WTC11 (cell line): Measurements from ENCODE around the gene ETV6. TPM values are rescaled to one million over a fixed set of nuclear protein-coding genes. Genes with fewer than 3 reads are reported as not detected.

Experiments used
- ATAC-seq: fragments of 200-7000 bp; cut with Tn5 transposase; 2 replicates; pipeline ENCODE4 v1.10.0; 2021; ENCODE audit warnings: mild to moderate bottlenecking, moderate library complexity
- CTCF ChIA-PET: fragments of 300-600 bp; sonication (Branson Sonifier 250); formaldehyde crosslinking; loops from one replicate; lab custom pipeline; 2021; ENCODE audit warnings: antibody characterized with exemption; lab: Charles Lee
- POLR2A ChIA-PET: fragments of 350-600 bp; sonication (Branson Sonifier 250); formaldehyde crosslinking; loops from one replicate; lab custom pipeline; 2021; ENCODE audit warnings: antibody characterized with exemption; lab: Charles Lee
- DNase-seq: peaks from one replicate; pipeline ENCODE4 v3.0.0; 2021; ENCODE audit warnings: low spot score
- H3K27ac Mint-ChIP-seq: 2 replicates; pipeline ENCODE4 v1.8.0; 2021; ENCODE audit warnings: mixed read lengths
- H3K27me3 Mint-ChIP-seq: 2 replicates; pipeline ENCODE4 v1.8.0; 2021; ENCODE audit warnings: low read depth, mild to moderate bottlenecking, moderate library complexity, mixed read lengths
- H3K36me3 Mint-ChIP-seq: 2 replicates; pipeline ENCODE4 v1.8.0; 2021; ENCODE audit warnings: mixed read lengths
- H3K4me1 Mint-ChIP-seq: 2 replicates; pipeline ENCODE4 v1.8.0; 2022; ENCODE audit warnings: mixed read lengths
- H3K4me3 Mint-ChIP-seq: 2 replicates; pipeline ENCODE4 v1.8.0; 2021; ENCODE audit warnings: mild to moderate bottlenecking, moderate library complexity, mixed read lengths
- H3K9me3 Mint-ChIP-seq: 2 replicates; pipeline ENCODE4 v1.8.0; 2021; ENCODE audit warnings: mixed read lengths
- CREB1 ChIP-seq: sonication (generic); formaldehyde crosslinking; IDR thresholded peaks from 2 replicates; pipeline ENCODE4 v1.8.0; 2023; ENCODE audit warnings: mild to moderate bottlenecking, missing genetic modification reagents
- CREM ChIP-seq: sonication (generic); formaldehyde crosslinking; IDR thresholded peaks from 2 replicates; pipeline ENCODE4 v1.8.1; 2022; ENCODE audit warnings: mild to moderate bottlenecking, missing genetic modification reagents, moderate library complexity
- ELF4 ChIP-seq: sonication (generic); formaldehyde crosslinking; IDR thresholded peaks from 2 replicates; pipeline ENCODE4 v1.8.1; 2022; ENCODE audit warnings: low read depth, mild to moderate bottlenecking, moderate library complexity, missing genetic modification reagents
- EMX1 ChIP-seq: fragments of 250-450 bp; sonication (Bioruptor Pico); IDR thresholded peaks from 2 replicates; pipeline ENCODE4 v1.8.0; 2021; ENCODE audit warnings: mild to moderate bottlenecking
- FOXP1 ChIP-seq: sonication (generic); formaldehyde crosslinking; IDR thresholded peaks from 2 replicates; pipeline ENCODE4 v1.8.0; 2022; ENCODE audit warnings: missing genetic modification reagents, mild to moderate bottlenecking, moderate library complexity, borderline replicate concordance
- GTF2I ChIP-seq: fragments of 250-450 bp; sonication (Bioruptor Pico); conservative IDR thresholded peaks from 2 replicates; pipeline ENCODE4 v1.4.0; 2021; ENCODE audit warnings: mild to moderate bottlenecking
- JAZF1 ChIP-seq: fragments of 250-450 bp; sonication (Bioruptor Pico); IDR thresholded peaks from 2 replicates; pipeline ENCODE4 v1.9.0; 2021; ENCODE audit warnings: moderate library complexity, mild to moderate bottlenecking, inconsistent platforms
- NFE2L1 ChIP-seq: sonication (generic); formaldehyde crosslinking; IDR thresholded peaks from 2 replicates; pipeline ENCODE4 v1.8.1; 2023; ENCODE audit warnings: missing genetic modification reagents
- RELA ChIP-seq: sonication (generic); formaldehyde crosslinking; IDR thresholded peaks from 2 replicates; pipeline ENCODE4 v1.8.1; 2022; ENCODE audit warnings: missing genetic modification reagents, mild to moderate bottlenecking, borderline replicate concordance
- TEAD1 ChIP-seq: sonication (generic); formaldehyde crosslinking; IDR thresholded peaks from 2 replicates; pipeline ENCODE4 v1.8.0; 2022; ENCODE audit warnings: mild to moderate bottlenecking, missing genetic modification reagents
- TEAD4 ChIP-seq: sonication (generic); formaldehyde crosslinking; IDR thresholded peaks from 2 replicates; pipeline ENCODE4 v1.8.0; 2022; ENCODE audit warnings: mild to moderate bottlenecking, missing genetic modification reagents
- ZNF138 ChIP-seq: sonication (generic); formaldehyde crosslinking; conservative IDR thresholded peaks from 2 replicates; pipeline ENCODE4 v1.8.1; 2022; ENCODE audit warnings: mild to moderate bottlenecking, moderate library complexity, missing genetic modification reagents
- ZNF232 ChIP-seq: sonication (generic); formaldehyde crosslinking; IDR thresholded peaks from 2 replicates; pipeline ENCODE4 v1.8.0; 2022; ENCODE audit warnings: mild to moderate bottlenecking, missing genetic modification reagents
- ZNF671 ChIP-seq: fragments of 250-450 bp; sonication (Bioruptor Pico); IDR thresholded peaks from 2 replicates; pipeline ENCODE4 v1.8.0; 2021; ENCODE audit warnings: mild to moderate bottlenecking
- total RNA-seq: library from RNA; stranded (reverse); gene quantifications from 3 replicates; pipeline ENCODE4 v1.2.3, GENCODE V29; 2021
- TF ChIP-seq, protein P1 (sequence below): sonication (generic); formaldehyde crosslinking; conservative IDR thresholded peaks from 2 replicates; pipeline ENCODE4 v1.8.1; 2022; ENCODE audit warnings: mild to moderate bottlenecking, missing genetic modification reagents
- TF ChIP-seq, protein P2 (sequence below): fragments of 250-450 bp; sonication (Bioruptor Pico); IDR thresholded peaks from 2 replicates; pipeline ENCODE4 v1.9.0; 2021; ENCODE audit warnings: mild to moderate bottlenecking
- TF ChIP-seq, protein P3 (sequence below): sonication (generic); formaldehyde crosslinking; IDR thresholded peaks from 2 replicates; pipeline ENCODE4 v1.8.0; 2022; ENCODE audit warnings: mild to moderate bottlenecking, missing genetic modification reagents
- TF ChIP-seq, protein P4 (sequence below): sonication (generic); formaldehyde crosslinking; IDR thresholded peaks from 2 replicates; pipeline ENCODE4 v1.8.1; 2022; ENCODE audit warnings: mild to moderate bottlenecking, moderate library complexity, missing genetic modification reagents
- TF ChIP-seq, protein P5 (sequence below): fragments of 250-450 bp; sonication (Bioruptor Pico); IDR thresholded peaks from 2 replicates; pipeline ENCODE4 v1.9.0; 2021; ENCODE audit warnings: mild to moderate bottlenecking

ETV6 gene
- total RNA-seq, 1 experiment from 2014 or later, result 23.5 TPM

DNA sequence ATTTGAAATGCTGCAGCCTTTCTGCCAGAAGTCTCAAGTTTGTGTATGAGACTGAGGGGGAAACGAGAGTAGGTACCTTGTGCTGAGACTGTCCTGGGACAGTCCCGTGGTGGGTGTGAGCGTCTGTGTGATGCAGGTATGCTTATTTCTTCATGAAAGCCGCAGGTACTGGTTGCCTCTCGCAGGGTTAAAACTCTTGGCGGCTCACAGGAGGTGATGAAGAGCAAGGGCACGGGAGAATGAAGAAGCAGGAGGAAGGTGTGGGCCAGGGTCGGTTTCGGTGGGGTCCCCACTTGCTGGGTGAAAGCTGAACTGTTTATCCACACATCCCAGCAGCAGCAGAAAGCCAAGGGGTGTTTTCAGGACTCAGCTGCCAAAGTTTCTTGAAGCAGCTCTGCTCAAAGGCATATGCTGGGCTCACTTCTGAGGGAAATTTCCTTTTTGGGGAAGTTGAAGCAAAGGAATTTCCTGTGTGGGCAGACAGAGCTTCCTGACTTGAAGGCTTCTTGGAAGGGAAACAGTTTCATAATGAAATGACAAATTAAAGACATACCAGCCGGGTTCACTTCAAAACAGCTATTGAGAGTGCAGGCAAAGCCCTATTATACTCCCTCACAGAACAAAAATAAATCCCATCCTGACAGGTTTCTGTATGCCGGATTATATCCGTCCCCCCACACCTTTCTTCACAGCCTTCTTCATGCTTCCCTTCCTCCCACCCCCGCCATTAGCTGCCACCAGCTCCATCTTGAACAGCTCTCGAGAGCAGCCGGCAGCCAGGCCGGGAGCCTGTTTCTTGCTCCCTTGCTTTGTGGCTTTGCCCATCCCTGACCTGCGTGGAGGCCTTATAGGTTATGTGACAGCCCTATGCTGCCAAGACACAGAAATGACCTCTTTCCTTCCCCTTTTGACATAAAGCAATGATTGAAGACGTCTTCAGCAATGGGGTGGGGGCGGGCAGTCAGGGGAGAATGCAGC, 116.6 kb downstream of the ETV6 start:
- TF ChIP-seq CREM (CRISPR knock-in tag), result no peak
- TF ChIP-seq, protein P1, sequence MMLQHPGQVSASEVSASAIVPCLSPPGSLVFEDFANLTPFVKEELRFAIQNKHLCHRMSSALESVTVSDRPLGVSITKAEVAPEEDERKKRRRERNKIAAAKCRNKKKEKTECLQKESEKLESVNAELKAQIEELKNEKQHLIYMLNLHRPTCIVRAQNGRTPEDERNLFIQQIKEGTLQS (CRISPR knock-in tag), result no peak
- TF ChIP-seq, protein P2, sequence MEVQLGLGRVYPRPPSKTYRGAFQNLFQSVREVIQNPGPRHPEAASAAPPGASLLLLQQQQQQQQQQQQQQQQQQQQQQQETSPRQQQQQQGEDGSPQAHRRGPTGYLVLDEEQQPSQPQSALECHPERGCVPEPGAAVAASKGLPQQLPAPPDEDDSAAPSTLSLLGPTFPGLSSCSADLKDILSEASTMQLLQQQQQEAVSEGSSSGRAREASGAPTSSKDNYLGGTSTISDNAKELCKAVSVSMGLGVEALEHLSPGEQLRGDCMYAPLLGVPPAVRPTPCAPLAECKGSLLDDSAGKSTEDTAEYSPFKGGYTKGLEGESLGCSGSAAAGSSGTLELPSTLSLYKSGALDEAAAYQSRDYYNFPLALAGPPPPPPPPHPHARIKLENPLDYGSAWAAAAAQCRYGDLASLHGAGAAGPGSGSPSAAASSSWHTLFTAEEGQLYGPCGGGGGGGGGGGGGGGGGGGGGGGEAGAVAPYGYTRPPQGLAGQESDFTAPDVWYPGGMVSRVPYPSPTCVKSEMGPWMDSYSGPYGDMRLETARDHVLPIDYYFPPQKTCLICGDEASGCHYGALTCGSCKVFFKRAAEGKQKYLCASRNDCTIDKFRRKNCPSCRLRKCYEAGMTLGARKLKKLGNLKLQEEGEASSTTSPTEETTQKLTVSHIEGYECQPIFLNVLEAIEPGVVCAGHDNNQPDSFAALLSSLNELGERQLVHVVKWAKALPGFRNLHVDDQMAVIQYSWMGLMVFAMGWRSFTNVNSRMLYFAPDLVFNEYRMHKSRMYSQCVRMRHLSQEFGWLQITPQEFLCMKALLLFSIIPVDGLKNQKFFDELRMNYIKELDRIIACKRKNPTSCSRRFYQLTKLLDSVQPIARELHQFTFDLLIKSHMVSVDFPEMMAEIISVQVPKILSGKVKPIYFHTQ (CRISPR knock-in tag), result no peak
- Mint-ChIP-seq H3K27me3 (no peaks in the 10 kb centered on the region), H3K4me3 (no peak overlapping the region), H3K4me1 (peaks cover 65% of the 10 kb centered on the region), H3K27ac (peak overlapping the region; percentile 87), H3K36me3 (no peaks in the 10 kb centered on the region), H3K9me3 (no peaks in the 10 kb centered on the region)
- peak; percentile 53 for ATAC-seq
- DNase-seq, result no peak
- CTCF ChIA-PET, result interaction anchor here (0.6 to 1.1 kb wide), 5 partner anchors 14 to 185 kb away, joined by 3 to 5 read pairs (median 3); no protein-coding TSS in a partner anchor
- POLR2A ChIA-PET, result interaction anchor here (0.5 to 0.7 kb wide), 2 partner anchors 10 to 17 kb away, joined by 3 read pairs; no protein-coding TSS in a partner anchor

DNA sequence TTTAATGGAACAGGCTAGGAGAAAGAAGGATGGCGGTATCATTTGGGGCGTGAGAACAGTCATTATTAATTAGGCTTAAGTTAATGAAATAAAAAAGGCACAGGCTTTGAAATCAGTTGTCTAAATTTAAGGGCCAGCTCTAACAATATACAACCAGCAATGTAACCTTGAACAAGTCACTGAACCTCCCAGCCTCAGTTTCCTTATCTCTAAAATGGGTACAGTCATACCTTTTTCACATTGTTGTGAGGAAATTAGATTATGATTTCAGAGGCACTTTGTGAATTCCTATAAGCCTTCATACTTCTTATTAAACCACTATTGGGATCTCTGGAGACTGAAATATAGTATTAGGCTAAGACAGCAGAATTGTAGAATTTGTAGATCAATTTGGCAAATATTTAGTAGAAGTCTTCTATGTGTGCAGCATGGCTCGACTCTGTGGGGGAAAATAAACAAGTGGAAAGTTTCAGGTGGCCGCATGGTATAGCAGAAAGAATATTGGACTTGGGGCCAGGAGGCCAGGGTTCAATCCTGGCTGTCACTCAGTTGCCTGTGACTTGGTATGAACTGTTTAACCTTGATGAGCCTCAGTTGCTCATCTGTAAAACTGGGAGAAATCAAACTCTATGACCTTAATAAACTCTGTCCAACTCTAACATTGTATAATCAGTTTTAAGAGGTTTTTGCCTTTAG, 117.7 kb downstream of the ETV6 start:
- no peaks in the 10 kb centered on the region for H3K27me3 Mint-ChIP-seq
- POLR2A ChIA-PET, result interaction anchor here (0.5 kb wide), 1 partner anchor 16 kb away, joined by 3 read pairs; no protein-coding TSS in a partner anchor
- H3K4me3 Mint-ChIP-seq, result no peak overlapping the region
- CTCF ChIA-PET, result interaction anchor here (0.6 to 1.2 kb wide), 3 partner anchors 13 to 186 kb away, joined by 3 read pairs; no protein-coding TSS in a partner anchor
- peak overlapping the region; percentile 87 for H3K27ac Mint-ChIP-seq
- no peaks in the 10 kb centered on the region for H3K36me3 Mint-ChIP-seq
- TF ChIP-seq FOXP1 (CRISPR knock-in tag), result no peak
- TF ChIP-seq GTF2I, result 0 out of 2 replicates have a peak, but pooled peaks have one; percentile 32
- DNase-seq (no peak), ATAC-seq (no peak)
- H3K9me3 Mint-ChIP-seq, result no peaks in the 10 kb centered on the region; the same call in 1 of the 2 replicates
- H3K4me1 Mint-ChIP-seq, result peaks cover 56% of the 10 kb centered on the region

DNA sequence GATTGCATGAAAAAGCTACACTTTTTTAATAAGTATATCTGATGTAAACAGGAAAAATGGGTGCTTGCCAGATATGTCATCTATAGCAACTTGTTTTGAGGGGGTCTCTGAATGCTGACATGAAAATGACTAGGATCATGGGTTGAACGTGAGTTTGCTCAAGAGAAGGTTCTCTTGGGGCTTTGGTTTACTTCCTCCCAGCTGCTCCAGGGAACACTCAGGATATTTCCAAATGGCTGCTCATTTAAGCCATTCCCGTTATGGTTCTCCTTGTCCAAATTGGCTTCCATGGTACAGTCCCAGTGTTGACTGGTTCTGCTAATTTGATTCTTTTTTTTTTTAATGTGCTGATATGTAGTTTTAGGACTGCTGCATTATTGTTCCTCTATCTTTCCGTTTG, 118.3 kb downstream of the ETV6 start:
- ATAC-seq (no peak), DNase-seq (no peak)
- no peak overlapping the region for H3K4me3 Mint-ChIP-seq
- ChIA-PET POLR2A (no interaction called here), CTCF (interaction anchor here (1.2 kb wide), 1 partner anchor 125 kb away, joined by 3 read pairs; no protein-coding TSS in a partner anchor)
- TF ChIP-seq ZNF671 (CRISPR knock-in tag) (no peak), TEAD4 (CRISPR knock-in tag) (no peak), RELA (no peak), NFE2L1 (CRISPR knock-in tag) (no peak), EMX1 (CRISPR knock-in tag) (no peak), CREB1 (CRISPR knock-in tag) (no peak), TEAD1 (no peak), ZNF232 (CRISPR knock-in tag) (no peak), JAZF1 (CRISPR knock-in tag) (no peak), ELF4 (CRISPR knock-in tag) (no peak), ZNF138 (no peak)
- TF ChIP-seq, protein P3, sequence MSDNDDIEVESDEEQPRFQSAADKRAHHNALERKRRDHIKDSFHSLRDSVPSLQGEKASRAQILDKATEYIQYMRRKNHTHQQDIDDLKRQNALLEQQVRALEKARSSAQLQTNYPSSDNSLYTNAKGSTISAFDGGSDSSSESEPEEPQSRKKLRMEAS, result no peak
- TF ChIP-seq, protein P4, sequence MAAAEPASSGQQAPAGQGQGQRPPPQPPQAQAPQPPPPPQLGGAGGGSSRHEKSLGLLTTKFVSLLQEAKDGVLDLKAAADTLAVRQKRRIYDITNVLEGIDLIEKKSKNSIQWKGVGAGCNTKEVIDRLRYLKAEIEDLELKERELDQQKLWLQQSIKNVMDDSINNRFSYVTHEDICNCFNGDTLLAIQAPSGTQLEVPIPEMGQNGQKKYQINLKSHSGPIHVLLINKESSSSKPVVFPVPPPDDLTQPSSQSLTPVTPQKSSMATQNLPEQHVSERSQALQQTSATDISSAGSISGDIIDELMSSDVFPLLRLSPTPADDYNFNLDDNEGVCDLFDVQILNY (CRISPR knock-in tag), result no peak
- TF ChIP-seq, protein P5, sequence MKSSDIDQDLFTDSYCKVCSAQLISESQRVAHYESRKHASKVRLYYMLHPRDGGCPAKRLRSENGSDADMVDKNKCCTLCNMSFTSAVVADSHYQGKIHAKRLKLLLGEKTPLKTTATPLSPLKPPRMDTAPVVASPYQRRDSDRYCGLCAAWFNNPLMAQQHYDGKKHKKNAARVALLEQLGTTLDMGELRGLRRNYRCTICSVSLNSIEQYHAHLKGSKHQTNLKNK (CRISPR knock-in tag), result no peak
- H3K9me3 Mint-ChIP-seq, result no peaks in the 10 kb centered on the region; the same call in 1 of the 2 replicates
- H3K27ac Mint-ChIP-seq, result no peak overlapping the region
- H3K4me1 Mint-ChIP-seq, result peaks cover 49% of the 10 kb centered on the region
- no peaks in the 10 kb centered on the region for H3K27me3 Mint-ChIP-seq
- H3K36me3 Mint-ChIP-seq, result no peaks in the 10 kb centered on the region
